Measurements from ENCODE around the gene TDRD7. TPM values are rescaled to one million over a fixed set of nuclear protein-coding genes. Genes with fewer than 3 reads are reported as not detected.
"Not testable (repeated sequence)": the region's sequence is repeated elsewhere in the genome, so short reads cannot be mapped to it uniquely, and the experiment has no call there.

The TDRD7 gene
- total and polyA plus RNA-seq, 2 donors from 2014 or later: 7.8 to 15.0 TPM

GRCh38 chr9:97441729-97442128, 29.8 kb downstream of the TDRD7 start:
- no peak overlapping the region for H3K27ac ChIP-seq (ENCODE audit: low read depth in 2 of 2, low read length in 2 of 2)
- TF ChIP-seq CTCF (IDR thresholded peaks at IDR 0.05; ENCODE audit: borderline replicate concordance, extremely low read depth, insufficient read depth): no peak
- DNase-seq: no peak
- no peak overlapping the region for H3K4me3 ChIP-seq (ENCODE audit: low read length in 3 of 3)
- H3K27me3 ChIP-seq (ENCODE audit: control insufficient read depth, insufficient read depth, low read length): no peaks in the 10 kb centered on the region
- intact Hi-C loops (cut with DNase I): no loop called here
- peaks cover 0 to 6% (median 0%) of the 10 kb centered on the region in 3 donors for H3K4me1 ChIP-seq (ENCODE audit: control insufficient read depth in 2 of 3, insufficient read depth in 2 of 3, low read depth in 1 of 3, low read length in 3 of 3)
- H3K36me3 ChIP-seq (ENCODE audit: control insufficient read depth in 2 of 3, insufficient read depth in 3 of 3, low read length in 3 of 3): peaks cover 0 to 3% (median 0%) of the 10 kb centered on the region in 3 donors
- FAIRE-seq: no peak
- H3K9me3 ChIP-seq (ENCODE audit: control insufficient read depth in 2 of 3, insufficient read depth in 1 of 3, low read length in 3 of 3): no peaks in the 10 kb centered on the region
- H3K9ac ChIP-seq (ENCODE audit: low read length in 3 of 3): no peak overlapping the region

DNA sequence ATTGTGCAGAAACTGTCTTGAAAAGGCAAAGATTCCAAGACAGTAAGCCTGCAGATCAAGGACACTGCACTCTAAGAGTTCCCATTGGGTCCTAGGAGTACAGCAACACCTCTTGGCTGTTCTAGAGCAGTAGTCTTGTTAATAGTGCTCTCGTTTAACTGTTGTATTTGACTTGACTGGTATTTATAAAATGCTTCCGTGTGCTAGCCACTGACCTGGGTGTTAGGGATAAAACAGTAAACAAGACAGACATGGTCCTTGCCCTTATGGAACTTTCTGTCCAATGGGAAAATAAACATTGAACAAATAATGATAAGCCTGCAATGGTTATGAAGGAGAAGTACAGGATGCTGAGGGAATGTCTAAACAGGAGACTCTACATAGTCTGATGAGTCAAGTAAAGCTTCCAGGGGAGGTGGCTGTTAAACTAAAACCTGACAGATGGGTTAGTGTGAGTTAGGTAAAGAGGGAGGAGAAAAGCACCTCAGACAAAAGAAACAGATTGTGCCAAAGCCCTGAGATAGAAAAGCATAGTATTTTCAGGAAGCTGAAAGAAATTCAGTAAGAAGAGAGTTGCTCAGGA, 33.3 kb downstream of the TDRD7 start:
- Histone ChIP-seq H3K27ac (ENCODE audit: low read depth in 2 of 2, low read length in 2 of 2) (no peak overlapping the region), H3K9ac (ENCODE audit: low read length in 3 of 3) (no peak overlapping the region), H3K27me3 (ENCODE audit: control insufficient read depth, insufficient read depth, low read length) (no peaks in the 10 kb centered on the region), H3K9me3 (ENCODE audit: control insufficient read depth in 2 of 3, insufficient read depth in 1 of 3, low read length in 3 of 3) (no peaks in the 10 kb centered on the region), H3K4me3 (ENCODE audit: low read length in 3 of 3) (no peak overlapping the region), H3K36me3 (ENCODE audit: control insufficient read depth in 2 of 3, insufficient read depth in 3 of 3, low read length in 3 of 3) (no peaks in the 10 kb centered on the region), H3K4me1 (ENCODE audit: control insufficient read depth in 2 of 3, insufficient read depth in 2 of 3, low read depth in 1 of 3, low read length in 3 of 3) (no peaks in the 10 kb centered on the region)
- no peak for FAIRE-seq
- DNase-seq: no peak
- intact Hi-C loops (cut with DNase I): no loop called here
- no peak for TF ChIP-seq CTCF (IDR thresholded peaks at IDR 0.05; ENCODE audit: borderline replicate concordance, extremely low read depth, insufficient read depth)

DNA sequence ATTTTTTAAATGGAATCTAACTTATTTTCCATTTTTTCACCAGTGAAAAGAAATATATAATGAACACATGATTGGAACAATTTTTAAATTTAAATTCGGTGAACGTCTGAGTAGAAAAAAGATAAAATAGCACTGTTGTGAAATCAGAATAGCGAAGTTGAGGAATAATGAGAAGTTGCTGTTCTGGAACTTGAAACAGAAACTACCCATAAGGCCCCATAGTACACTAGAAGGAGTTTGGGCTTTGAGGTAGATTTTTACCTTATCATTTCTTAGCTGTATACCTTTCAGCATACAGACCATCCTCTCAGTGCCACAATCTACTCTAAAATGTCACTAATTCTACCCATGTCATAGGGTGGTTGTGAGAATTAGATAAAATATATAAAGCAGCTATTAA, 35.1 kb downstream of the TDRD7 start:
- H3K27me3 ChIP-seq (ENCODE audit: control insufficient read depth, insufficient read depth, low read length): no peaks in the 10 kb centered on the region
- H3K9me3 ChIP-seq (ENCODE audit: control insufficient read depth in 2 of 3, insufficient read depth in 1 of 3, low read length in 3 of 3): no peaks in the 10 kb centered on the region
- no peak for TF ChIP-seq CTCF (IDR thresholded peaks at IDR 0.05; ENCODE audit: borderline replicate concordance, extremely low read depth, insufficient read depth)
- no peak for DNase-seq
- no peak for FAIRE-seq
- H3K4me1 ChIP-seq (ENCODE audit: control insufficient read depth in 2 of 3, insufficient read depth in 2 of 3, low read depth in 1 of 3, low read length in 3 of 3): no peaks in the 10 kb centered on the region
- no peak overlapping the region for H3K4me3 ChIP-seq (ENCODE audit: low read length in 3 of 3)
- H3K27ac ChIP-seq (ENCODE audit: low read depth in 2 of 2, low read length in 2 of 2): no peak overlapping the region
- H3K36me3 ChIP-seq (ENCODE audit: control insufficient read depth in 2 of 3, insufficient read depth in 3 of 3, low read length in 3 of 3): no peaks in the 10 kb centered on the region
- H3K9ac ChIP-seq (ENCODE audit: low read length in 3 of 3): no peak overlapping the region
- intact Hi-C loops (cut with DNase I): no loop called here

- H3K27me3 ChIP-seq (ENCODE audit: control insufficient read depth, insufficient read depth, low read length); FAIRE-seq; H3K36me3 ChIP-seq (ENCODE audit: control insufficient read depth in 2 of 3, insufficient read depth in 3 of 3, low read length in 3 of 3); H3K9ac ChIP-seq (ENCODE audit: low read length in 3 of 3); H3K4me1 ChIP-seq (ENCODE audit: control insufficient read depth in 2 of 3, insufficient read depth in 2 of 3, low read depth in 1 of 3, low read length in 3 of 3); DNase-seq; H3K9me3 ChIP-seq (ENCODE audit: control insufficient read depth in 2 of 3, insufficient read depth in 1 of 3, low read length in 3 of 3); H3K27ac ChIP-seq (ENCODE audit: low read depth in 2 of 2, low read length in 2 of 2); H3K4me3 ChIP-seq (ENCODE audit: low read length in 3 of 3); intact Hi-C loops (cut with DNase I): not testable (repeated sequence)
These were observed 41.7 kb downstream of the TDRD7 start for GRCh38 chr9:97453573-97453972.

DNA sequence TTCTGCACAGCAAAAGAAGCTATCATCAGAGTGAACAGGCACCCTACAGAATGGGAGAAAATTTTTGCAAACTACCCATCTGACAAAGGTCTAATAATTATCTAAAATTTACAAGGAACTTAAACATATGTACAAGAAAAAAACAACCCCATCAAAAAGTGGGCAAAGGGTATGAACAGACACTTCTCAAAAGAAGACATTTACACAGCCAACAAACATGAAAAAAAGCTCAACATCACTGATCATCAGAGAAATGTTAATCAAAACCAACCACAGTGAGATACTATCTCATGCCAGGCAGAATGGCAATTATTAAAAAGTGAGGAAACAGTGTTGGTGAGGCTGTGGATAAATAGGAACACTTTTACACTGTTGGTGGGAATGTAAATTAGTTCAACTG, 44.9 kb downstream of the TDRD7 start:
- H3K4me1 ChIP-seq (ENCODE audit: control insufficient read depth in 2 of 3, insufficient read depth in 2 of 3, low read depth in 1 of 3, low read length in 3 of 3); H3K9me3 ChIP-seq (ENCODE audit: control insufficient read depth in 2 of 3, insufficient read depth in 1 of 3, low read length in 3 of 3); H3K27me3 ChIP-seq (ENCODE audit: control insufficient read depth, insufficient read depth, low read length); DNase-seq; FAIRE-seq; H3K9ac ChIP-seq (ENCODE audit: low read length in 3 of 3); H3K36me3 ChIP-seq (ENCODE audit: control insufficient read depth in 2 of 3, insufficient read depth in 3 of 3, low read length in 3 of 3); H3K4me3 ChIP-seq (ENCODE audit: low read length in 3 of 3); H3K27ac ChIP-seq (ENCODE audit: low read depth in 2 of 2, low read length in 2 of 2); intact Hi-C loops (cut with DNase I): not testable (repeated sequence)
